GM21717 (cell line): ENCODE results near the gene CYP4F3.
"Not testable (repeated sequence)": the region's sequence is repeated elsewhere in the genome, so short reads cannot be mapped to it uniquely, and the experiment has no call there.

ENCODE experiments used
- ATAC-seq: cut with Tn5 transposase; IDR thresholded peaks from one replicate; pipeline ENCODE4 v1.9.1; 2021; ENCODE audit warnings: mild to moderate bottlenecking, moderate library complexity; ENCODE audit not compliant: unreplicated experiment

The CYP4F3 gene, protein sequence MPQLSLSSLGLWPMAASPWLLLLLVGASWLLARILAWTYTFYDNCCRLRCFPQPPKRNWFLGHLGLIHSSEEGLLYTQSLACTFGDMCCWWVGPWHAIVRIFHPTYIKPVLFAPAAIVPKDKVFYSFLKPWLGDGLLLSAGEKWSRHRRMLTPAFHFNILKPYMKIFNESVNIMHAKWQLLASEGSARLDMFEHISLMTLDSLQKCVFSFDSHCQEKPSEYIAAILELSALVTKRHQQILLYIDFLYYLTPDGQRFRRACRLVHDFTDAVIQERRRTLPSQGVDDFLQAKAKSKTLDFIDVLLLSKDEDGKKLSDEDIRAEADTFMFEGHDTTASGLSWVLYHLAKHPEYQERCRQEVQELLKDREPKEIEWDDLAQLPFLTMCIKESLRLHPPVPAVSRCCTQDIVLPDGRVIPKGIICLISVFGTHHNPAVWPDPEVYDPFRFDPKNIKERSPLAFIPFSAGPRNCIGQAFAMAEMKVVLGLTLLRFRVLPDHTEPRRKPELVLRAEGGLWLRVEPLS

DNA sequence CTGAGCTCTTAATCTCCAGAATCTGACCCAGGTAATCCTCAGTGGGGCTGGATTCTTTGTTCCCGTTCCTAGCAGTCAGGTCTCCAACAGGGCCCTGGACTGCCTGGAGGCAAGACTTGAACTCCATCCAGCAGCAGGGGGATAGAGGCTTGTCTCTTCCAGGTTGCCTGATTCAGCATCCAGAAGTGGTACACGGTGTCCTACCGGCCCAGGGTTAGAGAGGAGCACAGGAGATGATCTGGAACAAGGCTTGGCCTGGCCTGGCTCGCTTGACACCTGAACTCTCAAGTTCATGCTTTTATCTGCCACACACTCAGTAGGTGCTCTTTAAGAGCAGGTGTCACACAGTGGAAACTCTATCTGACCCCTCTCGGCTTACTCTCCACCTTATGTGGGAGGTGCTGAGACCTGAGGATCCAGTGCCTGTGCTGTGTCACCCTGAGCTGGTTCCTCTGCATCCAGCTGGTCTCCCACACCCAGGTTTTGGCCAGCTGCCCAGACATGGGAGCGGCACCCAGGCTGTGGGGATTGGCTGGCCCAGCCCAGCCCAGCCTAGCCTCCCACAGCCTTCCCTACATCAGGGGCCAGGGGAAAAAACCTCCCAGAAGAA lies at the start of gene CYP4F3:
CYP4F3 (plus strand) TSS at position 604 of the 610 bp plus-strand sequence. CDS start 519 bp downstream, outside the sequence.
- no peak for ATAC-seq

DNA sequence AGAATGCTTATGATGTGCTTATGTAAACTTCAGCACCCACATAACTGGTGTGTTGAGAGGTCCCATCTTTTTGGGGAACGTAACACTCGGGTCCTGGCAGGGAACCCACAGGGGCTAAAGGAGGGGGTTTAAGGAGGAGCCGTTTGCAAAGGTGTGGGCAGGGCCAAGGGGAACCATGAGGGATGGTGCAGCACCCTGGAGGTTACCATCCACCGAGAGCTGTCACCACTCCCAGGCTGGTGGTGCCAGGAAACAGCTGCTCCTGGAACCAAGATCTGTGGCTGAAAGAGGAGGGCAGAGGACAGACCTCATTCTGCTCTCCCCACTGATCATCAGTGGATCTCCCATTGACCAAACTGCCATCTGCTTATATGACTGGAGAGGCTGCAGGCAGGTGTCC lies 48.9 kb upstream of the CYP4F3 start:
- ATAC-seq = no peak

DNA sequence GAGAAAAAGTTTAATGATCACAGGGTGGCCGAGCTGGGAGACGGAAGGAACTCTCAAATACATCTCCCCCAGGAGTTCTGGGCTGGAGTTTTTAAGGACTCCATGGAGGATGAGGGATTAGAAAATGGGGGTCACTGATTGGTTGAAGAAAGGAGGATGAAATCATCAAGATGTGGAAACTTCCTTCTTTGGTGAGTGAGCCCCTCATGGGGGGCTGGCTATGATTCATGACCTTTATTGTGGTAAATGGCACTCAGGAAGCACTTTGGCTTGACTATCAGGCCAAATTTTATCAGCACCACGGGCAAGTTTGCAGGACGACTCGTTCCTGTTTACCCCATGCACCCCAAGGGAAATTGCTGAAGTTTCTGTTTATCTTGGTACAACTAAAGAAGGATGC lies 48.2 kb upstream of the CYP4F3 start:
- ATAC-seq = not testable (repeated sequence)

DNA sequence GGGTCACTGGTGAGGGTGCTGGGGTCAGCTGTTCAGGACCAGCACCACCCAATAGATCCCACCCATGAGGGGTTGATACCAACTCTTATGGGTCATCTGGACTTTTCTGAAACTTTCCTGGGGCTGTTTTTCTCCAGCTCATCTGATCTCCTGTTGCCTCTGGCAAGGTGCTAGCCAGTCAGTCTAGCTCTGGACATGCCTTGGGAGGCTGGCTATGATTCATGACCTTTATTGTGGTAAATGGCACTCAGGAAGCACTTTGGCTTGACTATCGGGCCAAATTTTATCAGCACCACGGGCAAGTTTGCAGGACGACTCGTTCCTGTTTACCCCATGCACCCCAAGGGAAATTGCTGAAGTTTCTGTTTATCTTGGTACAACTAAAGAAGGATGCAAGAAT lies 46.9 kb upstream of the CYP4F3 start:
- ATAC-seq = not testable (repeated sequence)

DNA sequence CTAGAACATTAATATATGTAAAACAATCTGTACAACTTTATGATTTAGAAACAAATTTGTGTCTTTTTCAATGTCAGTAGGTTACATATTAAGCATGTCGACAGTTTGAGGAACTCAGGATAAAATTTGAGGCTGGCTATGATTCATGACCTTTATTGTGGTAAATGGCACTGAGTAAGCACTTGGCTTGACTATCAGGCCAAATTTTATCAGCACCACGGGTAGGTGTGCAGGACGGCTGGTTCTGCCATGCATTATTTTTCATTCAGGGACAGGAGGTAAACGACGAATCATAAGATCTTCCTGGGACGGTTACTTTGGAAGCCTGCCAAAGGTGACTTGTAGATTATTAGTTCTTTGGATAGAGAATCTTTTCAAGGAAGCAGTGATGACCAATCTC lies 45.6 kb upstream of the CYP4F3 start:
- no peak for ATAC-seq

DNA sequence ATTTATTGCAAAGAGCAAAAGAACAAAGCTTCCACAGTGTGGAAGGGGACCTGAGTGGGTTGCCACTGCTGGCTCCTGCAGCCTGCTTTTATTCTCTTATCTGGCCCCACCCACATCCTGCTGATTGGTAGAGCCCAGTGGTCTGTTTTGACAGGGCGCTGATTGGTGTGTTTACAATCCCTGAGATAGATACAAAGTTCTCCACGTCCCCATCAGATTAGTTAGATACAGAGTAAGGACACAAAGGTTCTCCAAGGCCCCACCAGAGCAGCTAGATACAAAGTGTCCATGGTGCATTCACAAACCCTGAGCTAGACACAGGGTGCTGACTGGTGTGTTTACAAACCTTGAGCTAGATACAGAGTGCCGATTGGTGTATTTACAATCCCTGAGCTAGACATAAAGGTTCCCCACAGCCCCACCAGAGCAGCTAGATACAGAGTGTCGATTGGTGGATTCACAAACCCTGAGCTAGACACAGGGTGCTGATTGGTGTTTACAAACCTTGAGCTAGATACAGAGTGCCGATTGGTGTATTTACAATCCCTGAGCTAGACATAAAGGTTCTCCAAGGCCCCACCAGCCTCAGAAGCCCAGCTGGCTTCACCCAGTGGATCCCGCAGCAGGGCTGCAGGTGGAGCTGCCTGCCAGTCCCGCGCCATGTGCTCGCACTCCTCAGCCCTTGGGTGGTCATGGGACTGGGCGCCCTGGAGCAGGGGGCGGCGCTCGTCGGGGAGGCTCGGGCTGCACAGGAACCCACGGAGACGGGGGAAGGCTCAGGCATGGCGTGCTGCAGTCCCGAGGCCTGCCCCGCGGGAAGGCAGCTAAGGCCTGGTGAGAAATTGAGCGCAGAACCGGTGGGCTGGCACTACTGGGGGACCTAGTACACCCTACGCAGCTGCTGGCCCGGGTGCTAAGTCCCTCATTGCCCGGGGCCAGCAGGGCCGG lies 32.4 kb upstream of the CYP4F3 start:
- ATAC-seq = not testable (repeated sequence)

DNA sequence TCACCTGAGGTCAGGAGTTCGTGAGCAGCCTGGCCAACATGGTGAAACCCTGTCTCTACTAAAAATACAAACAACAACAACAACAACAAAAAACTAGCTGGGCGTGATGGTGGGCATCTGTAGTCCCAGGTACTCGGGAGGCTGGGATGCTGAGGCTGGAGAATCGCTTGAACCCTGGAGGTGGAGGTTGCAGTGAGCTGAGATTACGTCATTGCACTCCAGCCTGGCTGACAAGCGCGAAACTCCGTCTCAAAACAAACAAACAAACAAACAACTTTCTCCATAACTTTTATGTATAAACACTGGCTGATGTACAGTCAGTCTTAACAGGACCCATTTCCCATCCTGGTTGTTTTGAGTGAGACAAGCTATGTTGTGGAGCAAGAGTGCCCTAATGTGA lies 31.4 kb upstream of the CYP4F3 start:
- no peak for ATAC-seq

DNA sequence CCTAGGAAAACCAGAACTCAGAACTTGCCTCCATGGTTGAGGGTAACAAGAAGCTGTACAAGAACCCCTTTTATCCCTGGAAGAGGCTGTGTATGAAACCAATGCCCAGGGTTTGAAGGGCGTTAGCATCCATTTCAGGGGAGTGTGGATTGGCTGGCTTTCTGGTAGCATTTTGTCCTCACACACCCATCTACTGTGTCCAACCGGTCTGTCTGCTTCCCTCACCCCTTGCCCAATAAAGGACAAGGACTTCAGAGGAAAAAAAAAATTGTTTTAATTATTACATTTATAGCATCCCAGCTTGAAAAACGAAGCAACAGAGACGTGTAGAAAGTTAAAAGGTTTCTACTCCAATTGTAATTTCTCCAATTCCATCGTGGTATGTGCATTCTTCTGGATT lies 28.4 kb upstream of the CYP4F3 start:
- ATAC-seq = no peak

DNA sequence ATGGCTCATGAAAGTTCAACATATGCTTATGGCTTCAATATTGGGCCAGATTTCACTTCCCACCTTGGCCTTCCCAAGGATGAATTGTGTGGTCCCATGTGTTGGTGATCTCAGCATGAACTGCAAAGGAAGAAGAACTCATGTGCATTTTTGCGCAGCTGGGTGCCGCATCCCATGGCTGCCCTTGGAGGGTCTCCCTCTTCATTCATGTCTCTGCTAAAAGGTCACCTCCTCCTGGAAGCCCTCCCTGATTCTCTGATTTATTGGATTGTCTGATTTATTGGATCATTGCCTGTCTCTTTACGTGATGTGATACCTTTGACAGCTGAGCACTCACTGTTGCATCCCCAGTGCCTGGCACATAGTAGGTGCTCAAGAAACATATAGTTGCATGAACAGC lies 27.4 kb upstream of the CYP4F3 start:
- ATAC-seq = no peak

DNA sequence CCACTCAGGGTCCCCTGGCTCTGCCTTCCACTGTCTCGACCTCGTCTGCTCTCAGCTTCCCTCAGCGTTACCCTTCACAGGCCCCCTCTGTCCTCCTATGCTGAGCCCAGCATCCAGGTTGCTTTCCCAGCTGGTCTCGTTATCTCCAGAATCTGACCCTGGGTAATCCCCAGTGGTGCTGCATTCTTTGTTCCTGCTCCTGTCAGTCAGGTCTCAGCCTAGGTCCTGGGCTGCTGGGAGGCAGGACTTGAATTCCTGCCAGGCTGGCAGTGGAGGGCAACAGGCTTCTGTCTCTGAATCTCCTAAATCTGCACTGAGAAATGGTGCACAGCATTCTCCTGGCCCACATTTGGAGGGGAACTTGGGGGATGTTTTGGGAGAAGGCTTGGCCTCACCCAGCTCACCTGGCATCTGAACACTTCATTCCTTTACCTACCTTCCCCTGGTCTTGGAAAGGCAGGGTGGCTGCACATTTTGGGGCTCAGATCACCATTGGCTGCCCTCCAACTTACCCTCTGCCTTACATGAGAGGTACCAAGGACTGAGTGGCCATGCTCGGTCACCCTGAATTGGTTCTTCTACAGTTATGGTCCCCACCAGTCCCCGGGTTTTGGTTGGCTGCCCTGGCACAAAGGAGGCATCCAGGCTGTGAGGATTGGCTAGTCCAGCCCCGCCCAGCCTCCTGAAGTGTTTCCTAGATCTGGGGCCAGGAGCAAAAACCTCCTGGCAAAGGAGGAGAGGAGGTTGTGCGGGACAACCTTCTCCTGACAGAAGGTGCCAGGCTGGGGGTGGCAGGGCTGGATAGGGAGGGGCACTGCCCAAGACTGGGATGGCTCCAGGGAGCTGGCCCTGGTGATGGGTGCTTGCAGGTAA lies 26.0 kb upstream of the CYP4F3 start, which contains the start of gene CYP4F8:
CYP4F8 (plus strand) TSS at position 712 of the 873 bp plus-strand sequence. CDS start 399 bp downstream, outside the sequence.
- no peak for ATAC-seq

DNA sequence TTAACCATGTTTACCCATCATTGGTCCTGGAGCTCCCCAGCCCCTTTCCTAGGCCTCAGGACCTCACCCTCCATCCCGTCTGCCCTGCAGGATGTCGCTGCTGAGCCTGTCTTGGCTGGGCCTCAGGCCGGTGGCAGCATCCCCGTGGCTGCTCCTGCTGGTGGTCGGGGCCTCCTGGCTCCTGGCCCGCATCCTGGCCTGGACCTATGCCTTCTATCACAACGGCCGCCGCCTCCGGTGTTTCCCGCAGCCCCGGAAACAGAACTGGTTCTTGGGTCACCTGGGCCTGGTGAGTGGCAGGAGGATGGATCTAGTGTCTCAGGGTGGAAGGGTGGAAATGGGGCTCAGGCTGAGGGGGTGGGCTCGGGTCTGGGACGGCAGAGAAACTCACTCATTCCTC lies 25.2 kb upstream of the CYP4F3 start:
- ATAC-seq = no peak

DNA sequence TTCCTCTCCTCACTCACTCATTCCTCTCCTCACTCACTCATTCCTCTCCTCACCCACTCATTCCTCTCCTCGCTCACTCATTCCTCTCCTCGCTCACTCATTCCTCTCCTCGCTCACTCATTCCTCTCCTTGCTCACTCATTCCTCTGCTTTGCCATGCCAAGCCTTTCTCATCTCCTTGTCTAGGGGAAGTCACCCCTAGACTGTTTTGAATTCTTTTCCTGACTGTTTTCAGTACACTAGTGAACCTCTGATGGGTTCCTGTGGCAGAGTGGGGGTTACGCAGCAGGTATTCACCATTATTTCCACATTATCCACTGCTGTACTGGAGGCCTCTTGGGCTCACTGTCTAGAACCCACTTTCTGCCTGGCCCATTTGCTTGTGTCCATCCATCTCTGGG lies 24.5 kb upstream of the CYP4F3 start:
- ATAC-seq = no peak

DNA sequence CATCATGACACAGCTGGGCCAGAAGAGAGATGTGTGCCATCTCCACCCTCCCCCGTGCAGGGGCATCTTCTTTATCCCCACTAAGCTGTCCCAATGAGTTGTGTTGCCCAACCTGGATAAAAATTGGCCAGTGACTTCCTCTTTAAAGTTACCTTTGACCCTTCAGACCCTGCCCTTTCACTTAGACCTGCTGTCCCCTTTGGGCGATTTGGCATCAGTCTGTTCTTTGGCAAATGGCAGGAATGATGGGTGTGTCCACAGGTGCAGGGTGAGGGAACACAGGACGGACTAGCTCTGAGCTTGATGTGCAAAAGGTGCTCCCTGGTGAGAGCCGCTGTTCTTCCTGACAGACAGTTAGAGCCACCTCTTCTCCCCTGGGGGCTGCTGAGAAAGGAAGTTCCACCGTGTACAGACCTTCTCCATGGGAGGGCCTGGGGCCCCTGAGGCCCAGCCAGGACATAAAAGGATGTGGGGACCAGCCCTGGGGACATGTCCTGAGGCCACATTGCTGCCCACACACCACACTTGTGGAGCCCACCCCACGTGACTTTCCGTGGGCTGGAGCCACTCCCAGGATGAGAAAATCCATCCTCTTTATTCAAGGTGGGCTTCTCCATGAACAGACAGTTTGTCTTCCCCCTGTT lies 23.9 kb upstream of the CYP4F3 start:
- ATAC-seq = no peak

DNA sequence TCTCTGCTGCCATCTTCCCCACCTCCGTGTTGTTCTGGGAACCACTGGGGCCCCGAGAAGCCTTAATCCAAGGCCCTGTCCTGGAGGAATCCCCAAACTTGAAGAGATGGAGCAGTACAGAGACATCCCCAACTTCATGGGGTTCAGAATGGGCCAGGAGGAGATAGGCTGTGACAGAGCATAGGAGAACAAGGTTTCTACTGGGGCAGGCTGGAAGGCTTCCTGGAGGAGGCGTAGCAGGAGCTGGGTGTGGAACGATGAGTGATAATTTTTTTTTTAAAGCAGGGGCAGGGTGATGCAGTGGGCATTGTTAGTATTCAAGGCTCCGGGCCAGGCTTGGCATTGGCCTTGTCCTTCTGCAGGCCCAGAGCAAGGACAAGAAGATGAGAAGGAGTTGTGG lies 22.4 kb upstream of the CYP4F3 start:
- no peak for ATAC-seq

DNA sequence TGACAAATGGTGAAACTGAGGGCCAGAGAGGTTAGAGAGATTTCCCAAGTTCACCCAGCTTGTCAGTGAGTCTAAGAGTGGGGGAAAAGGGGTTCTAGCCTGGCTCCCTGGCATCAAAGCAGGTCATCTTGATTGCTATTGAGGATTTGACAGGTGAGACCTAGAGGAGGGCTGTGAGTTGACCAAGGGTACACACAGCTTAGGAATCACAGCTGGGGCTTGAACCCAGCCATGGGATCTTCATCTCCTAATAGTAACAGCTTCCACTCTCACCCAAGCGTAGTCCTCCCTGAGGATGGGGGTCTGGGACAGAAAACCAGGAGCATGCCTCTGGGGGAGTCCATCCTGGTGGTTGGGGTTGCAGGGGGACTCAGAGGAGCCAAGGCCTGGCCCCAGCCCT lies 18.9 kb upstream of the CYP4F3 start:
- ATAC-seq = no peak

DNA sequence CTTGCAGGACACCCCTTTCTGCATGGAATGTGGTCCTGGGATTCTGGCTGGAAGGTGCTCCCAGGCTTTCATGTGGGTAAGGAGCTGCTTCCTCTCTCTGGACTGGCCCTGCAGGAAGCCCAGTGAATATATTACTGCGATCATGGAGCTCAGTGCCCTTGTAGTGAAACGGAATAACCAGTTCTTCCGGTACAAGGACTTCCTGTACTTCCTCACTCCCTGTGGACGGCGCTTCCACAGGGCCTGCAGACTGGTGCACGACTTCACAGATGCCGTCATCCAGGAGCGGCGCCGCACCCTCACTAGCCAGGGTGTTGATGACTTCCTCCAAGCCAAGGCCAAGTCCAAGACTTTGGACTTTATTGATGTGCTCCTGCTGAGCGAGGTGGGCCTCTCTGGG lies 17.7 kb upstream of the CYP4F3 start:
- ATAC-seq = no peak

DNA sequence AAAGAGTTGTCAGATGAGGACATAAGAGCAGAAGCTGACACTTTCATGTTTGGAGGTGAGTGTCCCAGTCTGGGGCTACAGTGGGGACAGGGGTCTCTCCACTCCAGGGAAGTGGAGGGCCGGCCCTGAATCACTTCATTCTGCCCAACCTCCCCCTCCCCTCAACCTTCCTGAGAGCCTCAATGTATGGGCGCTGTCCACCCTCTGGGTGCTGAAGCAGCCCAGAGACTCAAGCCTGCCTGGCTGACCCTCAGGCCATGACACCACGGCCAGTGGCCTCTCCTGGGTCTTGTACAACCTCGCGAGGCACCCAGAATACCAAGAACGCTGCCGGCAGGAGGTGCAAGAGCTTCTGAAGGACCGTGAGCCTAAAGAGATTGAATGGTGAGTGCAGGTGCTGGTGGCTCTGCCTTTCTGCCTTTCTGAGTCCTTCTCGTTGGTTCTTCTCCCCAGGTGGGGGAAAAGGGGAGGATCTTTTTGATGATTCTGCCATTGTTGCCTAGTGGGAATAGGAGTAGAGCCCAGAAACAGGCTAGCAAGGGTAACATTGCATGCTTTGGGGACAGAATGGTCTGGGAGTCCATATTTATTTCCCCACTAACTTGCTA lies 16.9 kb upstream of the CYP4F3 start:
- ATAC-seq = no peak

DNA sequence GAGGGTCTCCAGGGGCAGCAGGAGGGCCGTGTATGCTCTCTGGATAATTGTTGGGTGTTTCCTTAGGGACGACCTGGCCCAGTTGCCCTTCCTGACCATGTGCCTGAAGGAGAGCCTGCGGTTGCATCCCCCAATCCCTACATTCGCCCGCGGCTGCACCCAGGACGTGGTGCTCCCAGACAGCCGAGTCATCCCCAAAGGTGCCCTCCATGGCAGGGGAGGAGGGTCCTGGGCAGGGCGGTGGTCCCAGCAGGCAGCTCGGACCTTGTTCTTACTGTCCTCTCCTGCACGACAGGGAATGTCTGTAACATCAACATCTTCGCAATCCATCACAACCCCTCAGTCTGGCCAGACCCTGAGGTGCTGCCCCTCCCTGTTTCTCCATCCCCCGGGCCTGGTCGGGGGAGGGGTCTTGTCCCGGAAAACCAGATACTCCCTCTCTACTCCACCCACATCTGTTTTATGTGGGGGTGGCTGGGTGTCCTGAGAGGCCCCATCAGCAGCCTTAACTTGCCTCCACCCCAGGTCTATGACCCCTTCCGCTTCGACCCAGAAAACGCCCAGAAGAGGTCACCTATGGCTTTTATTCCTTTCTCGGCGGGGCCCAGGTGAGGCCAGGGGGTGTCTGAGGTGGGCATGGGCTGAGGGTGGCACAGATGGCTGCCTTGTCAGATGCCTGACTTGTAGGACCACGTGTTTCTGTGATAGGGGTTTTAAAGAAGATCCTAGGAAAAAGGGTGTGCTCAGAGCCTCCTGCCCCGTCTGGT lies 12.3 kb upstream of the CYP4F3 start:
- no peak for ATAC-seq
